IMR-90 (cell line): ENCODE measurements around the gene C5AR1.
"Not testable (repeated sequence)": the region's sequence is repeated elsewhere in the genome, so short reads cannot be mapped to it uniquely, and the experiment has no call there.

Experiments
- CEBPB ChIP-seq: IDR thresholded peaks from 2 replicates; pipeline ENCODE4 v1.6.1; 2012; ENCODE audit warnings: low read depth, low read length, improper control_type of control experiment
- FOS ChIP-seq: fragments of 150-350 bp; IDR thresholded peaks from 2 replicates; pipeline ENCODE4 v1.6.1; 2016; ENCODE audit warnings: low read depth, low read length
- MAFK ChIP-seq: IDR thresholded peaks from 2 replicates; pipeline ENCODE4 v1.6.1; 2012; ENCODE audit warnings: low read depth, low read length, improper control_type of control experiment
- MXI1 ChIP-seq: IDR thresholded peaks from 2 replicates; pipeline ENCODE4 v1.6.1; 2012; ENCODE audit warnings: low read depth, mild to moderate bottlenecking, low read length, moderate library complexity, borderline replicate concordance
- POLR2A ChIP-seq: IDR thresholded peaks from 2 replicates; pipeline ENCODE4 v1.6.1; 2012; ENCODE audit warnings: mild to moderate bottlenecking, low read depth, low read length
- RAD21 ChIP-seq: IDR thresholded peaks from 2 replicates; pipeline ENCODE4 v1.6.1; 2012; ENCODE audit warnings: low read length, improper control_type of control experiment
- RFX5 ChIP-seq: IDR thresholded peaks from 2 replicates; pipeline ENCODE4 v1.8.0; 2012; ENCODE audit warnings: low read depth, mild to moderate bottlenecking, low read length, moderate library complexity
- SMC3 ChIP-seq: fragments of 150-350 bp; IDR thresholded peaks from 2 replicates; pipeline ENCODE4 v1.6.1; 2016; ENCODE audit warnings: low read depth, mild to moderate bottlenecking, antibody characterized with exemption, low read length, moderate library complexity
- TF ChIP-seq, protein P1 (sequence below): conservative IDR thresholded peaks from 2 replicates; pipeline ENCODE4 v1.5.1; 2012; ENCODE audit warnings: mild to moderate bottlenecking, low read depth, low read length, improper control_type of control experiment
- TF ChIP-seq, protein P2 (sequence below): fragments of 150-350 bp; IDR thresholded peaks from 2 replicates; pipeline ENCODE4 v1.6.1; 2017; ENCODE audit warnings: mild to moderate bottlenecking, antibody characterized with exemption, low read length, low read depth

- not testable (repeated sequence) for TF ChIP-seq RAD21, POLR2A, MAFK, FOS, MXI1, SMC3, CEBPB, RFX5
- TF ChIP-seq, protein P1, sequence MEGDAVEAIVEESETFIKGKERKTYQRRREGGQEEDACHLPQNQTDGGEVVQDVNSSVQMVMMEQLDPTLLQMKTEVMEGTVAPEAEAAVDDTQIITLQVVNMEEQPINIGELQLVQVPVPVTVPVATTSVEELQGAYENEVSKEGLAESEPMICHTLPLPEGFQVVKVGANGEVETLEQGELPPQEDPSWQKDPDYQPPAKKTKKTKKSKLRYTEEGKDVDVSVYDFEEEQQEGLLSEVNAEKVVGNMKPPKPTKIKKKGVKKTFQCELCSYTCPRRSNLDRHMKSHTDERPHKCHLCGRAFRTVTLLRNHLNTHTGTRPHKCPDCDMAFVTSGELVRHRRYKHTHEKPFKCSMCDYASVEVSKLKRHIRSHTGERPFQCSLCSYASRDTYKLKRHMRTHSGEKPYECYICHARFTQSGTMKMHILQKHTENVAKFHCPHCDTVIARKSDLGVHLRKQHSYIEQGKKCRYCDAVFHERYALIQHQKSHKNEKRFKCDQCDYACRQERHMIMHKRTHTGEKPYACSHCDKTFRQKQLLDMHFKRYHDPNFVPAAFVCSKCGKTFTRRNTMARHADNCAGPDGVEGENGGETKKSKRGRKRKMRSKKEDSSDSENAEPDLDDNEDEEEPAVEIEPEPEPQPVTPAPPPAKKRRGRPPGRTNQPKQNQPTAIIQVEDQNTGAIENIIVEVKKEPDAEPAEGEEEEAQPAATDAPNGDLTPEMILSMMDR = not testable (repeated sequence)
- TF ChIP-seq, protein P2, sequence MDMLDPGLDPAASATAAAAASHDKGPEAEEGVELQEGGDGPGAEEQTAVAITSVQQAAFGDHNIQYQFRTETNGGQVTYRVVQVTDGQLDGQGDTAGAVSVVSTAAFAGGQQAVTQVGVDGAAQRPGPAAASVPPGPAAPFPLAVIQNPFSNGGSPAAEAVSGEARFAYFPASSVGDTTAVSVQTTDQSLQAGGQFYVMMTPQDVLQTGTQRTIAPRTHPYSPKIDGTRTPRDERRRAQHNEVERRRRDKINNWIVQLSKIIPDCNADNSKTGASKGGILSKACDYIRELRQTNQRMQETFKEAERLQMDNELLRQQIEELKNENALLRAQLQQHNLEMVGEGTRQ = not testable (repeated sequence)
Measured at GRCh38 chr19:47300867-47301266, 8.8 kb upstream of the C5AR1 start.
